Thyroid gland (tissue), 4 donors: ENCODE data around the gene RHEB.

ENCODE experiments used
- CTCF ChIP-seq, 6 experiments: fragments of 200-600 bp in 3 of 6; fragments of 450-650 bp in 3 of 6; sonication (generic) in 3 of 6; IDR thresholded peaks; one replicate each; pipeline ENCODE4 v1.5.1; 2016 to 2019; ENCODE audit warnings: antibody characterized with exemption in 6 of 6, mild to moderate bottlenecking in 2 of 6, inconsistent platforms in 1 of 6, moderate library complexity in 1 of 6
- POLR2A ChIP-seq, 2 donors: fragments of 450-650 bp; IDR thresholded peaks; one replicate each; pipeline ENCODE4 v1.6.1; 2017; ENCODE audit warnings: antibody characterized with exemption in 2 of 2, mild to moderate bottlenecking in 2 of 2, moderate library complexity in 1 of 2

GRCh38 chr7:151447901-151448260 is 71.8 kb downstream of the RHEB start:
- TF ChIP-seq CTCF (IDR thresholded peaks at IDR 0.05) (no peak), POLR2A (IDR thresholded peaks at IDR 0.05) (no peak)
